Gastroesophageal sphincter (tissue), 3 donors: ENCODE data around the gene TMEM167B.

Source experiments
- EP300 ChIP-seq: sonication (generic); formaldehyde crosslinking; IDR thresholded peaks from one replicate; pipeline ENCODE4 v1.6.1; 2017; ENCODE audit warnings: antibody characterized with exemption, mild to moderate bottlenecking
- POLR2A ChIP-seq, 2 donors: fragments of 450-650 bp; IDR thresholded peaks; one replicate each; pipeline ENCODE4 v1.6.1; 2017; ENCODE audit warnings: antibody characterized with exemption in 2 of 2, mild to moderate bottlenecking in 2 of 2, moderate library complexity in 1 of 2
- POLR2AphosphoS5 ChIP-seq: sonication (generic); formaldehyde crosslinking; IDR thresholded peaks from one replicate; pipeline ENCODE4 v1.6.1; 2017; ENCODE audit warnings: antibody characterized with exemption
- TF ChIP-seq, protein P1 (sequence below), 4 experiments: fragments of 200-600 bp in 2 of 4; fragments of 450-650 bp in 2 of 4; sonication (generic) in 1 of 4; IDR thresholded peaks; one replicate each; pipeline ENCODE4 v1.5.1; 2017 to 2019; ENCODE audit warnings: antibody characterized with exemption in 4 of 4, mild to moderate bottlenecking in 2 of 4, moderate library complexity in 2 of 4

DNA sequence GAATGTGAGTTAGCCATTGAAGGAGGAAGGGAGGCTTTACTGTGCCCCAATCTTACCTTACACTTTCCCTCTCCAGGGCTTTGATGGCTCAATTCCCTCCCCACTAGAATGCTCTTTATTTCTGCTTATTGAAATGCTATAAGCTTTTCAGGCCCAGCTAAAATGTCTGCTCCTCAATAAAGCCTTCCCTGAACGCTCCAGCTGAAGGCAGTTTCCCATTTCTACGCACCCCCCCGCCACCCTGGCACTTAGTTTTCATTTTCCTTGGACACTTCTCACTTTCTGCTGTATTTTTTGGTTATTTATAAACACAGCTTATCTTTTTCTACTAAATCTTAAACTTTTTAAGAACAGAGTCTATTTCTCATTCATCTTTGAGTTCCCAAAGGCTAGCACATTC is 7.1 kb upstream of the TMEM167B start:
- TF ChIP-seq EP300 (no peak), POLR2A (IDR thresholded peaks at IDR 0.05) (no peak), POLR2AphosphoS5 (no peak)
- TF ChIP-seq, protein P1, sequence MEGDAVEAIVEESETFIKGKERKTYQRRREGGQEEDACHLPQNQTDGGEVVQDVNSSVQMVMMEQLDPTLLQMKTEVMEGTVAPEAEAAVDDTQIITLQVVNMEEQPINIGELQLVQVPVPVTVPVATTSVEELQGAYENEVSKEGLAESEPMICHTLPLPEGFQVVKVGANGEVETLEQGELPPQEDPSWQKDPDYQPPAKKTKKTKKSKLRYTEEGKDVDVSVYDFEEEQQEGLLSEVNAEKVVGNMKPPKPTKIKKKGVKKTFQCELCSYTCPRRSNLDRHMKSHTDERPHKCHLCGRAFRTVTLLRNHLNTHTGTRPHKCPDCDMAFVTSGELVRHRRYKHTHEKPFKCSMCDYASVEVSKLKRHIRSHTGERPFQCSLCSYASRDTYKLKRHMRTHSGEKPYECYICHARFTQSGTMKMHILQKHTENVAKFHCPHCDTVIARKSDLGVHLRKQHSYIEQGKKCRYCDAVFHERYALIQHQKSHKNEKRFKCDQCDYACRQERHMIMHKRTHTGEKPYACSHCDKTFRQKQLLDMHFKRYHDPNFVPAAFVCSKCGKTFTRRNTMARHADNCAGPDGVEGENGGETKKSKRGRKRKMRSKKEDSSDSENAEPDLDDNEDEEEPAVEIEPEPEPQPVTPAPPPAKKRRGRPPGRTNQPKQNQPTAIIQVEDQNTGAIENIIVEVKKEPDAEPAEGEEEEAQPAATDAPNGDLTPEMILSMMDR (IDR thresholded peaks at IDR 0.05), result no peak
